Activated naive CD4-positive, alpha-beta T cell treated with anti-CD3 and anti-CD28 coated beads, Interleukin-2, amount 50 U/mL, for 72 hours (primary cell): ENCODE measurements around the gene ATOX1. TPM values are rescaled to one million over a fixed set of nuclear protein-coding genes. Genes with fewer than 3 reads are reported as not detected.
A peak's percentile ranks its signal among the peaks of the same experiment; 100 is the strongest.

Source experiments
- ATAC-seq, 2 donors: fragments of 150-1000 bp; cut with Tn5 transposase; 2 replicates each; pipeline ENCODE4 v1.10.0; 2021; ENCODE audit warnings: mild to moderate bottlenecking in 2 of 2, moderate library complexity in 2 of 2
- DNase-seq, 2 donors: peaks; one replicate each; pipeline ENCODE4 v3.0.0; 2021 to 2022; ENCODE audit warnings: low spot score in 2 of 2
- H3K27ac Mint-ChIP-seq, 2 donors: one replicate each; pipeline ENCODE4 v1.8.0; 2022; ENCODE audit warnings: mild to moderate bottlenecking in 2 of 2, mixed read lengths in 2 of 2
- H3K36me3 Mint-ChIP-seq, 2 donors: one replicate each; pipeline ENCODE4 v1.8.0; 2022; ENCODE audit warnings: mixed read lengths in 2 of 2
- H3K9me3 Mint-ChIP-seq, 2 donors: one replicate each; pipeline ENCODE4 v1.8.0; 2022; ENCODE audit warnings: mixed read lengths in 2 of 2
- total RNA-seq, 2 donors: library from RNA; stranded (reverse); gene quantifications; one replicate each; pipeline ENCODE4 v1.2.3, GENCODE V29; 2022

ATOX1 gene
- total RNA-seq, 2 donors from 2014 or later = 48.2 to 84.3 TPM

GRCh38 chr5:151772846-151773561 is 14.6 kb upstream of the ATOX1 start:
- Mint-ChIP-seq H3K27ac (peak overlapping the region in 1 of 2 donors; percentile 72), H3K36me3 (peaks cover 23 to 41% of the 10 kb centered on the region in 2 donors), H3K9me3 (no peaks in the 10 kb centered on the region)
- ATAC-seq (no peak), DNase-seq (no peak)

DNA sequence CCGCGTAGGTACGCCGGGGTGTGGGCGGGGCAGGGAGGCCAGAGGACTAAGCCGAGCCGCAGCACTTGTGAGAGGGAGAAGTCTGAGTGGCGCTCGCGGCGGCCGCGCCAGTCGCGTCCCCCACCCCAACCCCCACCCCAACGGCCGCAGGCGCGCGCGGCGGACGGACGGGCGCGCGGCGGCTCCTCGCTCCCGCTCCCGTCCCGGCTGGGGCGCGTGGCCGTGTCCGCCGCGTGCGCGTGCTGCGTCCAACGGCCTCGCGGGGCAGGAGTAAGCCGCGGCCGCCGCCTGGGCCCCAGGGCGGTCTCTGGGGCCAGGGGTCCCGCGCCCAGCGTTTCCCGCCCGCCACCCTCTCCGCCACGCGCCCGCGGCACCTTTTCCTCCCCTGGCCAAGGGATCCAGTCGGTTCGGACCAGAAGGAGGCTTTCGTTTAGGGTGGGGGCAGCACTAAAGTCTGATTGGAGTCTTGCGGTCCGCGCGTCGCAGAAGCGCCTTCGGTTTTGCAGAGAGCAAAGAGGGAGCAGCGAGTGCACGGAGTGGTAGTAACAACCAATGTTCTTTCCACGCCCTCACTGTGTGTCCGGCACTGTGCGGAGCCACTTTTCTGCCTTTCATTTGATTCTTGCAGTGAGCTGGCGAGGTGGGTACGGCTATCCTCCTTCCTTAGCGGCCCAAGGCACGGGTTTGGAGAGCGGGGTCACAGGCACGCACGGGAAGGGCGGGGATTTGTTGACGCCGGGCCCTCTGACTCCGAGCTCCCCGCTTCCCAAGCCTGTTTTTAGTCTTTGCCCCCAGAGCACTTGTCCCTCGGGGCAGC is 13.8 kb upstream of the ATOX1 start:
- DNase-seq = peak; percentile 46 to 65

DNA sequence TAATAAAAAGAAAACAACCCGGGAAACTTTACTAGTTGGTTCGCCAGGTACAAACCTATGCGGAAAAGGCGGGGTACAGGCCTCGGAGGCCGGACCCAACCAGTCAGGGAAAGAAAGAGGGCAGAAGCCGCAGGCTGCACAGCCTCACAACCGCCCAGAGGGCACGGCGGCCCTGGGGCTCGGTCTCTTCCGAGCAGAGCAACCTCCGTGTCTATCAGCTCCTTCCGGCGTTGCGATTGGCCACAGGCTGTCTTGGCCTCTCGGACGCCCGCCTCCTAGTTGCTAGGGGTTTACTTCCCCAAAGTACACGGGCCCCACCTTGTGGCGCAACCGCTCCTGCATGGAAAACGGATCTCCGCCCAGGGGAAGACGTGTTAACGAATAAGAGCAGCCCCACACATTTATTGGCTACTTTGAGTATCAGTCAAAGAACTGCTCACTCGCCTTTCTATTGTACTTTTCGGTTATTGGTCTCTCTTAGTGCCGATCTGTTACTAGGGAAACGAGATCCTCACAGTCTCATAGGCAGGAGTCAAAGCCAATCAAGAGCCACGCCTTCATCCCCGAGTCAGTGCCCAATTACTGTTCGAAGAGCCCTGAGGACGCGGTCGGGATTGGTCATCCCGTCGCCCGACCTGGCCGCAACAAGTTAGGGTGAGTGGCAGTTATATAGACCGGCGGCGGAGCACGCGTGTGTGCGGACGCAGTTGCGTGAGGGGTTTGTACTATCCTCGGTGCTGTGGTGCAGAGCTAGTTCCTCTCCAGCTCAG is 13.0 kb upstream of the ATOX1 start, which contains the start of gene G3BP1:
TSS of gene G3BP1 (plus strand) at position 696 of the 770 bp plus-strand sequence. CDS start 14,667 bp downstream, outside the sequence.
- peaks cover 16 to 33% of the 10 kb centered on the region in 2 donors for H3K36me3 Mint-ChIP-seq

More for the DNA sequence above, 13.8 kb upstream of the ATOX1 start:
- ATAC-seq = no peak
- peaks cover 16 to 33% of the 10 kb centered on the region in 2 donors for H3K36me3 Mint-ChIP-seq
- H3K27ac Mint-ChIP-seq = peak overlapping the region in 1 of 2 donors; percentile 72
- no peaks in the 10 kb centered on the region for H3K9me3 Mint-ChIP-seq

DNA sequence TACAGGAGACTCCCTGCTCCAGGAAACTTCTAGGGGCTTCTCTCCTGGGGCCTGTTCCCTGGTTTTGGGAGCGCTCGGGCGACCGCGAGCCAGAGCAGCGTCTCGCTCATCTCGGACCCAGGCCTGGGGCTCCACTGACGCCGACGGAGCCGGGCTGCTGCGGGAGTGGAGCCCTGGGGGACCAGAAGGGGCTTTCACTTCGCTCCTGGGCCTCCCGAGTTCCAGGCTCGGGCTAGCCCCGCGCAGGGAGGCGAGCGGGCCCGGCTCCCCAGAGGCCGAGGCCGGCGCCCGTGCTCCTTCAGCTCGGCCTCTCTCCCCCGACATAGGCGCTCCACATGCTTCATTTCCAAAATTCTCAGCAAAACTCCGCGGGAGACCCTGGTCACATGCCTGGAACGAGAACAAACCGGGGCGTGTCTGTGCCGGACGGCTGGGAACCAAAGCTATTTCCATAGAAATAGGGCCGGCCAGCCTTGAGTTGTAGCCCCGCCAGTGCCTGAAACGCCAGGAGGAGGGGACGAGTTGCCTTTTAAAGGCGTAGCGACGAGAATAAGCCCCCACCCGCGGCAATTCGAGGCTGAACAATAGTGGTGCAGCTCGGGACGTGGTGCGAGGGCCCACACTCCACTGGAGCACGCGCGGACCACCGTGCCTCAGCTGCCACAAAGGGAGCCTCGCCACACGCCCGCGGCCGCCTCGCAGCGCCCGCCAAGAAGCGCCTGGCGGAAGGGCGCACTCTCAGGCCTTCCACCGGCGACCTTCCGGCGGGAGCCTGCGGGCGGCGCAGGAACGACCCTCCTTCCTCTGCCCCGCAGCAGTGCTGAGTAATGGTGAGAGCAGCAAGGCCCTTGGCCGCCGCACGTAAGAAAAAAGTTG is 12.2 kb upstream of the ATOX1 start:
- ATAC-seq (peak; percentile 23 to 39), DNase-seq (peak; percentile 16 to 73)
- Mint-ChIP-seq H3K36me3 (peaks cover 15 to 28% of the 10 kb centered on the region in 2 donors), H3K9me3 (no peaks in the 10 kb centered on the region), H3K27ac (peak overlapping the region in 1 of 2 donors; percentile 95)

More for the DNA sequence above, 13.0 kb upstream of the ATOX1 start, which contains the start of gene G3BP1:
- H3K27ac Mint-ChIP-seq = peak within 1 kb of the TSS in 1 of 2 donors; percentile 72
- ATAC-seq (peak; percentile 85 to 86), DNase-seq (peak; percentile 97 to 99)
- no peaks in the 10 kb centered on the region for H3K9me3 Mint-ChIP-seq

GRCh38 chr5:151766975-151767374 is 8.5 kb upstream of the ATOX1 start:
- Mint-ChIP-seq H3K9me3 (no peaks in the 10 kb centered on the region), H3K36me3 (no peaks in the 10 kb centered on the region), H3K27ac (no peak overlapping the region)
- no peak for DNase-seq
- no peak for ATAC-seq

DNA sequence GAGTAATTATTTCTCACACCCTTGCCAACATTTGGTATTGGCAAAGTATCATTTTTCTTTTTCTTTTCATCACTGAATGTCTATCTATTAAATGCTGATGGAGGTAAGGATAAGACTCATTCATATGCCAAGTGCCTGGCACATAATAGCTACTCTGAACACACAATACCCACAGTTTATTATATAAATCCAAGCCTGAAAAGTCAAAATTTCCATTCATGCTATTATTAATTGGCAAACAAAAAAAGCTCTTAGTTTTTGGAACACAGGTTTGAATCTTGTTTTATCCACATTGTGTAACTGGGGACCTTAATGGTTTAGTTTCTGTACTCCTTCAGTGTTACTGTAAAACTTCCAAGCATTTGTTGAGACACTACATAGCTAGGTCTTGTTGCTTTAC is 6.4 kb upstream of the ATOX1 start:
- DNase-seq (no peak), ATAC-seq (no peak)
- no peak overlapping the region for H3K27ac Mint-ChIP-seq
- H3K36me3 Mint-ChIP-seq = no peaks in the 10 kb centered on the region
- no peaks in the 10 kb centered on the region for H3K9me3 Mint-ChIP-seq

GRCh38 chr5:151758141-151758429 is 346 bp downstream of the ATOX1 start:
- peaks cover 5 to 8% of the 10 kb centered on the region in 2 donors for H3K36me3 Mint-ChIP-seq
- no peak for DNase-seq
- H3K9me3 Mint-ChIP-seq = no peaks in the 10 kb centered on the region
- peak; percentile 21 to 29 for ATAC-seq
- peak overlapping the region; percentile 88 to 91 for H3K27ac Mint-ChIP-seq

DNA sequence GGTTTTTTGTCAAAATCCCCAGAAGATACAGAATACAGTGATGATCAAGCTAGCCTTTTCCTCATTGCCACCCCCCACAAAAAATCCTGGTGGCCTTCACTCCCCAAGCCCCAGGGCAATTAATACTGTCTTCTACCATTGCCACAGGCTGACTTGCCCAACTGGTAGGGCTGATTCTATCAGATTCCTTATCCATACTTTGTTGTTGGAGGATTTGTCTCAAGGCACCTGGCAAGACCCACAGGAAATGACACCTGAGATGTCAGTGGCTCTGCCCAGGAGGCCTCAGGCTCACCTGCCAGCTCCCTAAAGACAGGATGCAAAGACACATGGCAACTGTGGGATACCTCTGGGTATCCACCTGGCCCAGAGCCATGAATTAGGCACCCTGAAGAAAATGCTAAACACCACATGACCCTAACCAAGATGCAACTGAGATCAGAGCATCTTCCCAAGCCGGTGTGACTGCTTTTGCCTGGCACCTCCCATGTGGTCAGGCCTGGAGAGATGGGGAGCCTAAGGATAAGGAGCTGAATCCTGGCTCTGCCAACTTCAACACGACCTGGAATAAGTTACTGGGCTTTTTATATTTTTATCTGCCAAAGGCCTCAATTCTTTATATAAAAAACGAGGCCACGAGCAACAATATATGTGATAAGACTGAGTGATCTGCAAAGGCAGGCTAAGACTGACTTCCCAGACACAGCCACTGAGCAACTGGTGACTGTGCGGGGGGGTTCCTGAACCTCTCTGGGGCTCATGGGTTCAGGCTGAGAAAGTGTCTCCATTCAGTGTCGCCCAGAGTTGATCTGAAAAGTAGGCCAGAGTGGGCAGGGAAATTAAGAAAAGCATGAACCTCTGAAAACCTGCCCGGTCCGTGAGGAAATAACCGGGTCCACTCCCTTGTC is 944 bp downstream of the ATOX1 start:
- Mint-ChIP-seq H3K27ac (peak overlapping the region; percentile 88 to 91), H3K9me3 (no peaks in the 10 kb centered on the region), H3K36me3 (peaks cover 5 to 8% of the 10 kb centered on the region in 2 donors)
- peak; percentile 3 to 9 for ATAC-seq
- DNase-seq = no peak

GRCh38 chr5:151755383-151755782 is 3.0 kb downstream of the ATOX1 start:
- no peaks in the 10 kb centered on the region for H3K9me3 Mint-ChIP-seq
- peaks cover 5 to 12% of the 10 kb centered on the region in 2 donors for H3K36me3 Mint-ChIP-seq
- ATAC-seq (no peak), DNase-seq (no peak)
- H3K27ac Mint-ChIP-seq = no peak overlapping the region

- H3K36me3 Mint-ChIP-seq = peaks cover 4 to 5% of the 10 kb centered on the region in 2 donors
- H3K9me3 Mint-ChIP-seq = no peaks in the 10 kb centered on the region
- no peak for ATAC-seq
- H3K27ac Mint-ChIP-seq = no peak overlapping the region
- no peak for DNase-seq
These were observed 6.8 kb downstream of the ATOX1 start for GRCh38 chr5:151751593-151751992.

GRCh38 chr5:151751091-151751490 is 7.3 kb downstream of the ATOX1 start:
- Mint-ChIP-seq H3K27ac (no peak overlapping the region), H3K36me3 (peaks cover 4 to 5% of the 10 kb centered on the region in 2 donors), H3K9me3 (no peaks in the 10 kb centered on the region)
- DNase-seq (no peak), ATAC-seq (no peak)

DNA sequence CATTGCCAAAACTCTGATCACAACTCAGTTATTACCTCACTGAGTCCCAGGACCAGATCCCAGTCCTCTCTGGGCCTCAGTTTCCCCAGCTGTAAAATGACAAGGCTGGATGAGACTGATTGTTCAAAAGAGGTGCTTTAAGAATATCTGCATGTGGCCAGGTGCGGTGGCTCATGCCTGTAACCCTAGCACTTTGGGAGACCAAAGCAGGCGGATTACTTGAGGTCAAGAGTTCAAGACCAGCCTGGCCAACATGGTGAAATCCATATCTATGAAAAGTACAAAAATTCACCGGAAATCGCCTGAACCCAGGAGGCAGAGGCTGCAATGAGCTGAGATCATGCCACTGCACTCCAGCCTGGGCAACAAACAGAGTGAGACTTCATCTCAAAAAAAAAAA is 8.3 kb downstream of the ATOX1 start:
- no peak for ATAC-seq
- no peaks in the 10 kb centered on the region for H3K9me3 Mint-ChIP-seq
- peaks cover 4 to 5% of the 10 kb centered on the region in 2 donors for H3K36me3 Mint-ChIP-seq
- no peak for DNase-seq
- H3K27ac Mint-ChIP-seq = peak overlapping the region; percentile 37 to 84

DNA sequence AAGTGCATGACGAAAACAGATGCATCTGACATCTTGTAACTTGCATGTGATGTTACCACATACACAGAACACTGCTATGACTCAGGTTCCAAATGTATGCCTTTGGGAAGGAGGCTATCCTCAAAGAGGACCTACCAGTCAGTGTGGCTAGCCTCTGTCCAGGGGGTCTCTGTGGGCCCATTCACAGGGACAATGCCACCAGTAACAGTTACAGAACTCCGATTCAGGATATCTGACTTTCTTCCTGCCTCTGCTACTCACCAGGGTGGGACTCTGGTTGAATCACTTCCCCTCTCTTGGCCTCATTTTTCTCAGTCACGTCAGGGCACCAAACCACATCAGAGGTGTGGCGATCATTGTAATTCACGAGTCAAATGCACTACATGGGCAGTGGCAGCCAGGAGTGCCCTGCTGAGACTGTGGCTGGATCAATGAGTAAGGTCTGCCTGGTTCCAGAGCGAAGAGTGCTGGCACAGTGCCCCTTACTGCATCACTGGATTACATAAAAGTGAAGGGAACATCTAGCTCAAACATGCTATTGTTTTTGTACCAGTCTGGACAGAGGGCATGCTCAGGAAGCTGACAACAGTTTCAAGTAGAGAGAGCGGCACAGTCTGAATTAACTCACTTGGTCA is 13.2 kb downstream of the ATOX1 start:
- Mint-ChIP-seq H3K36me3 (no peaks in the 10 kb centered on the region), H3K27ac (peak overlapping the region; percentile 50 to 69), H3K9me3 (no peaks in the 10 kb centered on the region)
- peak; percentile 42 to 88 for ATAC-seq
- DNase-seq = peak in 1 of 2 donors; percentile 70

DNA sequence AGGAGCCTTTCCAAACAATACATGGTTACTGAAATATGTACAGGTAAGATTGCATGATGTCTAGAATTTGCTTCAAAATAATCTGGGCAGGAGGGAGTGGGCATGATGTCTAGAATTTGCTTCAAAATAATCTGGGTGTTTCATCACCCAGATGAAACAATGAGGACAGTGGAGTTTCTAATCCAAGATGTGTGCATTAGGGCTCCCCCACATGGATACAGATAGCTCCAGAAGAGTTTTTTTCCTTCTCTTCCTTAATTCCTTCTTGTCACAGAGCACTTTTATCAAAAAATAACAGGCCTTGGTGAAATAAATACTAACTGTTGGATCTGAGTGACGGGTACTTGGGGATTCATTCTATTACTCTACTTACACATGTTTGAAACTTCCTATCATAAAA is 14.9 kb downstream of the ATOX1 start:
- H3K9me3 Mint-ChIP-seq = no peaks in the 10 kb centered on the region

GRCh38 chr5:151742870-151743294 is 15.5 kb downstream of the ATOX1 start:
- no peak for DNase-seq
- no peak for ATAC-seq
- no peaks in the 10 kb centered on the region for H3K9me3 Mint-ChIP-seq
- H3K27ac Mint-ChIP-seq = no peak overlapping the region
- H3K36me3 Mint-ChIP-seq = no peaks in the 10 kb centered on the region

More for the DNA sequence above, 14.9 kb downstream of the ATOX1 start:
- Mint-ChIP-seq H3K36me3 (no peaks in the 10 kb centered on the region), H3K27ac (no peak overlapping the region)
- DNase-seq = no peak
- ATAC-seq = no peak
